OCI-LY1 (cell line): Measurements from ENCODE around the gene DCK.
"Not testable (repeated sequence)": the region's sequence is repeated elsewhere in the genome, so short reads cannot be mapped to it uniquely, and the experiment has no call there.

Experiments used
- EZH2 ChIP-seq: fragments of 200-600 bp; sonication (generic), shearing (Covaris generic); IDR thresholded peaks from 2 replicates; pipeline ENCODE4 v1.8.0; 2017; ENCODE audit warnings: borderline replicate concordance, mixed run types, mild to moderate bottlenecking, antibody characterized with exemption, low read length, moderate library complexity, mixed read lengths
- TF ChIP-seq, protein P1 (sequence below): fragments of 200-600 bp; sonication (generic), shearing (Covaris generic); IDR thresholded peaks from 2 replicates; pipeline ENCODE4 v1.5.1; 2017; ENCODE audit warnings: mild to moderate bottlenecking, antibody characterized with exemption, low read length, moderate library complexity, mixed read lengths

DNA sequence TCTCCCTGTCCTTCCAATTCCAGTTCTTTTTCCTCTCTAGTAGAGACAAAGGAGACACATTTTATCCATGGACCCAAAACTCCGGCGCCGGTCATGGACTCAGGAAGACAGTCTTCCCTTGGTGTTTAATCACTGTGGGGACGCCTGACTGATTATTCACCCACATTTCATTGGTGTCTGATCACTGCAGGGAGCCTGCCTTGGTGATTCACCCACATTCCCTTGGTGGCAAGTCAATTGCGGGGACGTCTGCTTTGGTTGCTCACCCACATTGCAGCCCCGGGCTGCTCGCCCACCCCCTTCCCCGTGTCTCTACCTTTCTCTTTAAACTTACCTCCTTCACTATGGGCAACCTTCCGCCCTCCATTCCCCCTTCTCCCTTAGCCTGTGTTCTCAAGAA is 38.7 kb downstream of the DCK start:
- TF ChIP-seq, protein P1, sequence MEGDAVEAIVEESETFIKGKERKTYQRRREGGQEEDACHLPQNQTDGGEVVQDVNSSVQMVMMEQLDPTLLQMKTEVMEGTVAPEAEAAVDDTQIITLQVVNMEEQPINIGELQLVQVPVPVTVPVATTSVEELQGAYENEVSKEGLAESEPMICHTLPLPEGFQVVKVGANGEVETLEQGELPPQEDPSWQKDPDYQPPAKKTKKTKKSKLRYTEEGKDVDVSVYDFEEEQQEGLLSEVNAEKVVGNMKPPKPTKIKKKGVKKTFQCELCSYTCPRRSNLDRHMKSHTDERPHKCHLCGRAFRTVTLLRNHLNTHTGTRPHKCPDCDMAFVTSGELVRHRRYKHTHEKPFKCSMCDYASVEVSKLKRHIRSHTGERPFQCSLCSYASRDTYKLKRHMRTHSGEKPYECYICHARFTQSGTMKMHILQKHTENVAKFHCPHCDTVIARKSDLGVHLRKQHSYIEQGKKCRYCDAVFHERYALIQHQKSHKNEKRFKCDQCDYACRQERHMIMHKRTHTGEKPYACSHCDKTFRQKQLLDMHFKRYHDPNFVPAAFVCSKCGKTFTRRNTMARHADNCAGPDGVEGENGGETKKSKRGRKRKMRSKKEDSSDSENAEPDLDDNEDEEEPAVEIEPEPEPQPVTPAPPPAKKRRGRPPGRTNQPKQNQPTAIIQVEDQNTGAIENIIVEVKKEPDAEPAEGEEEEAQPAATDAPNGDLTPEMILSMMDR = not testable (repeated sequence)
- not testable (repeated sequence) for TF ChIP-seq EZH2
